Sigmoid colon (tissue), 7 donors: ENCODE results near the gene PCLO. TPM values are rescaled to one million over a fixed set of nuclear protein-coding genes. Genes with fewer than 3 reads are reported as not detected.

Experiments
- DNase-seq: peaks from one replicate; pipeline ENCODE4 v3.0.0-alpha.2; 2019
- H3K27ac ChIP-seq, 4 donors: fragments of 200-600 bp; sonication (generic); one replicate each; pipeline ENCODE4 v1.5.1; 2016 to 2019; ENCODE audit warnings: mild to moderate bottlenecking in 1 of 4
- H3K27me3 ChIP-seq, 3 donors: fragments of 200-600 bp; sonication (generic); one replicate each; pipeline ENCODE4 v1.5.1; 2019; ENCODE audit warnings: mild to moderate bottlenecking in 1 of 3
- H3K36me3 ChIP-seq, 4 donors: fragments of 200-600 bp; sonication (generic); one replicate each; pipeline ENCODE4 v1.5.1; 2016 to 2019
- H3K4me1 ChIP-seq, 4 donors: fragments of 200-600 bp; sonication (generic); one replicate each; pipeline ENCODE4 v1.5.1; 2017 to 2019
- H3K4me3 ChIP-seq, 4 donors: fragments of 200-600 bp; sonication (generic); one replicate each; pipeline ENCODE4 v1.5.1; 2017 to 2019; ENCODE audit warnings: mild to moderate bottlenecking in 2 of 4, moderate library complexity in 1 of 4
- H3K9me3 ChIP-seq, 4 donors: fragments of 200-600 bp in 3 of 4; sonication (generic) in 3 of 4; one replicate each; pipeline versions ENCODE4 v1.5.1 to v1.6.1; 2013 to 2019
- EP300 ChIP-seq, 4 donors: sonication (generic); formaldehyde crosslinking; IDR thresholded peaks; one replicate each; pipeline ENCODE4 v1.6.1; 2017; ENCODE audit warnings: antibody characterized with exemption in 4 of 4
- POLR2A ChIP-seq, 2 donors: fragments of 450-650 bp; IDR thresholded peaks; one replicate each; pipeline ENCODE4 v1.6.1; 2016; ENCODE audit warnings: antibody characterized with exemption in 2 of 2, mild to moderate bottlenecking in 2 of 2, moderate library complexity in 2 of 2
- POLR2AphosphoS5 ChIP-seq, 4 donors: sonication (generic); formaldehyde crosslinking; IDR thresholded peaks; one replicate each; pipeline ENCODE4 v1.6.1; 2017; ENCODE audit warnings: antibody characterized with exemption in 4 of 4
- WGBS, 2 donors: extraction: QIAGEN DNeasy Blood & Tissue Kit; methylation state at CpG; one replicate each; pipeline ENCODE4 v1.1.7; 2013; 5-methylcytosine and 5-hydroxymethylcytosine counted together
- intact Hi-C: fragments of 100-400 bp; cut with DNase I; formaldehyde crosslinking; loops from one replicate; pipeline ENCODE4 v1.15.1; 2023
- polyA plus RNA-seq, 3 donors: library from polyadenylated mRNA; stranded (reverse); fragments of 200-250 nt; gene quantifications; one replicate each; pipeline ENCODE4 v1.2.3, GENCODE V29; 2013
- total RNA-seq, 4 donors: library from RNA; depleted of rRNA; stranded (reverse); fragments of >200 nt; gene quantifications; one replicate each; pipeline ENCODE4 v1.1.0, GENCODE V29; 2016
- TF ChIP-seq, protein P1 (sequence below), 4 experiments: fragments of 450-650 bp in 3 of 4; fragments of 200-600 bp in 1 of 4; IDR thresholded peaks; one replicate each; pipeline ENCODE4 v1.5.1; 2016 to 2019; ENCODE audit warnings: antibody characterized with exemption in 4 of 4, mild to moderate bottlenecking in 3 of 4, moderate library complexity in 2 of 4
- donor health status: healthy with polysubstance abuse.
- donor health status: Bipolar disorder and iron deficiency.
- donor health status: healthy.

PCLO gene
- total and polyA plus RNA-seq, 7 donors: 1.4 to 6.1 (median 2.8) TPM

DNA sequence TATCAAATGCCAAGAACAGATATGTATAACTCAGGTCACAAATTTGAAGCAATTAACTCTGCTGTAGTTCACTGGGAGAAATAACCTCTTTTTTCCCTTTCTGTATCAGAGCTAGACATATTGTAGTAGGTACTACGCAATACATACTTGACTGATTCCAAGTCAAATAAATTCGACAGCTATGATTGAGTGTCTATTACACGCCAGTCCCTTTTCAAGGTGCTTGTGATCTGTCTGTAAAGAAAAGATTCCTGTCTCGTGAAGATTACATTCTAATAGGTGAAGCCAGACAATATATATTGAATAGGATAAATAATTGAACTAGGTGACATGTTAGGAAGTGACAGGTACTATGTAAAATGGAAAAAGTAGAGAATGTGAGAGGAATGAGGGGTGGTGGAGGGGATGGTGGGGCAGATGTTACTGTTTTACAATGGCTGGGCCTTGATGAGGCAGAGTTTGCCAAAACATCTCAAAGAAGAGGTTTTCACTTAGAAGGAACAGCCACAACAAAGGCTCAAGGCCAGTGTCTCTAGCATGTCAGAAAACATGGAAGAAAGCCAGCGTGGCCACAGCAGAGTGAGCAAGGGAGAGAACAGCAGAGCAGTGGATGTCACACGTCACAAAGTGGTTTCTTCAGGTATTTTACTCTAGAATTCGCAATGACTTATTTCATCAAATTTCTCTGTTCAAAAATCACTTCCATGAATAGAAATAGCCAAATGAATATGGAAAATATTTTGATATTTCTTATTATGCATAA lies 436.5 kb downstream of the PCLO start:
- WGBS, 2 donors: 40 to 74% methylated on average over 7 of the region's 7 CpGs
- no peak for DNase-seq
- H3K27ac ChIP-seq: no peak overlapping the region
- TF ChIP-seq POLR2AphosphoS5 (IDR thresholded peaks at IDR 0.05) (no peak), POLR2A (IDR thresholded peaks at IDR 0.05) (no peak), EP300 (IDR thresholded peaks at IDR 0.05) (no peak)
- TF ChIP-seq, protein P1, sequence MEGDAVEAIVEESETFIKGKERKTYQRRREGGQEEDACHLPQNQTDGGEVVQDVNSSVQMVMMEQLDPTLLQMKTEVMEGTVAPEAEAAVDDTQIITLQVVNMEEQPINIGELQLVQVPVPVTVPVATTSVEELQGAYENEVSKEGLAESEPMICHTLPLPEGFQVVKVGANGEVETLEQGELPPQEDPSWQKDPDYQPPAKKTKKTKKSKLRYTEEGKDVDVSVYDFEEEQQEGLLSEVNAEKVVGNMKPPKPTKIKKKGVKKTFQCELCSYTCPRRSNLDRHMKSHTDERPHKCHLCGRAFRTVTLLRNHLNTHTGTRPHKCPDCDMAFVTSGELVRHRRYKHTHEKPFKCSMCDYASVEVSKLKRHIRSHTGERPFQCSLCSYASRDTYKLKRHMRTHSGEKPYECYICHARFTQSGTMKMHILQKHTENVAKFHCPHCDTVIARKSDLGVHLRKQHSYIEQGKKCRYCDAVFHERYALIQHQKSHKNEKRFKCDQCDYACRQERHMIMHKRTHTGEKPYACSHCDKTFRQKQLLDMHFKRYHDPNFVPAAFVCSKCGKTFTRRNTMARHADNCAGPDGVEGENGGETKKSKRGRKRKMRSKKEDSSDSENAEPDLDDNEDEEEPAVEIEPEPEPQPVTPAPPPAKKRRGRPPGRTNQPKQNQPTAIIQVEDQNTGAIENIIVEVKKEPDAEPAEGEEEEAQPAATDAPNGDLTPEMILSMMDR (IDR thresholded peaks at IDR 0.05): no peak
- H3K27me3 ChIP-seq: no peaks in the 10 kb centered on the region
- H3K36me3 ChIP-seq: no peaks in the 10 kb centered on the region
- H3K9me3 ChIP-seq: no peaks in the 10 kb centered on the region
- peaks cover 0 to 6% (median 2%) of the 10 kb centered on the region in 4 donors for H3K4me1 ChIP-seq
- H3K4me3 ChIP-seq: no peak overlapping the region
- intact Hi-C loops: loop anchor here (5.0 to 10.0 kb wide), 2 partner anchors 121 to 1229 kb away; no protein-coding TSS in a partner anchor

DNA sequence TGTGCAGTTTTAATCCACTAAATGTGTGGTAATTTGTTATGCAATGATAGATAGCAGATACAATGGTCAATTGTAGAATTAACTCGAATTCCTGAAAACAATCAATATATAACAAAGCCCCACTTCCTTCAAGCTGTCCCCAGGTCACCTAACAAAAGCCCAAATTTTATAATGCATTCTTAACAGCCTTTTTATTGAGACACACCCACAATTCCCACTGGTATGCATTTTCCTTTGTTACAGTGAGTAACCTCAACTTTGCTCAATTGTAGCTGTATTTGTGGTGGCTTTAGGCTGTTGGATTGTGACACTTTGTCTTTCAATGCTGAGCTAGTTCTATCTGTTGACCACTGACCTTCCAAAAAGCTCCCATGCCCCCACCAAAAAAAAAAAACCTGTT lies 439.3 kb downstream of the PCLO start:
- intact Hi-C loops: loop anchor here (10.0 kb wide), 1 partner anchor 119 kb away; no protein-coding TSS in a partner anchor
- TF ChIP-seq POLR2A (IDR thresholded peaks at IDR 0.05) (no peak), EP300 (IDR thresholded peaks at IDR 0.05) (no peak), POLR2AphosphoS5 (IDR thresholded peaks at IDR 0.05) (no peak)

DNA sequence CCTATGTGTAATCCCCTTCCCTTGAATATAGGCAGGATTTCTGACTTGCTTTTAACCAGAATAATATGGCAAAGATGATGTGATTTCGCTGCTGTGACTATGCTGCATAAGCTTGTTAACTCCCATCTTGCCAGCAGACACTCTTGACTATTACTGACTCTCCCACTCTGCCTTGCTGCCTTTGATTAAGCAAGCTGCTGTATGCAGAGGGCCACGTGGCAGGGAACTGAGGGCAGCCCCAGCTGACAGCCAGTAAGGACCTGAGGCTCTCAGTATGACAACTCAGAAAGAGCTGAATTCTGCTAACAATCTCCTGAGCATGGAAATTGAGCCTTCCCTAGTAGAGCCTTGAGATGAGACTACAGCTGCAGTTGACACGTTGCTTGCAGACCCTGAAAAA lies 439.7 kb downstream of the PCLO start:
- no peaks in the 10 kb centered on the region for H3K27me3 ChIP-seq
- no peaks in the 10 kb centered on the region for H3K36me3 ChIP-seq
- H3K27ac ChIP-seq: no peak overlapping the region
- H3K4me1 ChIP-seq: peaks cover 0 to 4% (median 0%) of the 10 kb centered on the region in 4 donors
- no peaks in the 10 kb centered on the region for H3K9me3 ChIP-seq
- WGBS, 2 donors: 37 to 52% methylated on average over 3 of the region's 3 CpGs
- intact Hi-C loops: loop anchor here (10.0 kb wide), 1 partner anchor 118 kb away; no protein-coding TSS in a partner anchor
- TF ChIP-seq, protein P1 (IDR thresholded peaks at IDR 0.05): no peak
- TF ChIP-seq EP300 (IDR thresholded peaks at IDR 0.05): no peak
- no peak for TF ChIP-seq POLR2AphosphoS5 (IDR thresholded peaks at IDR 0.05)
- no peak for TF ChIP-seq POLR2A (IDR thresholded peaks at IDR 0.05)
- no peak overlapping the region for H3K4me3 ChIP-seq
- no peak for DNase-seq

More for the DNA sequence above, 439.3 kb downstream of the PCLO start:
- Histone ChIP-seq H3K9me3 (no peaks in the 10 kb centered on the region), H3K27ac (no peak overlapping the region), H3K36me3 (no peaks in the 10 kb centered on the region), H3K4me3 (no peak overlapping the region), H3K4me1 (peaks cover 0 to 4% (median 0%) of the 10 kb centered on the region in 4 donors), H3K27me3 (no peaks in the 10 kb centered on the region)
- DNase-seq: no peak
- 13 to 60% methylated on average over 1 of the region's 1 CpG for WGBS, 2 donors

DNA sequence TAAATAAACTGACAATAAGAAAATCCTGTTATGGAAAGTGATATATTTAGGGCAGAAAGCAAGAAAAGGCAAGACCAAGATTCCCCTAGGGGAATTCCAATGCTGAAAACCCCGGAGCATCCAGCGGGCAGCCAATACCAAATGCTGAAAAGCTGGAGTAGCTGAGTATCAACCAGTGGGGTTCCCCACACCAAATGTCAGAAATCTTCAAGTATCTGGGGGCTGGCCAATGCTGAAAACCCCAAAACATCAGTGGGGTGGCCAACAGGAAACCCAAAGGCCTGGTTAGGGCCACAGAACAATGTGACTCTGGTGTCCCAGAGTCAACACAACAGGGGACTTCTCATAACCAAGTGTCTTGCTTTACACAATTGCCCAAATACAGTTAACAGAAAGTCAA lies 447.3 kb downstream of the PCLO start:
- intact Hi-C loops: no loop called here
- no peaks in the 10 kb centered on the region for H3K36me3 ChIP-seq
- H3K27me3 ChIP-seq: no peaks in the 10 kb centered on the region
- WGBS, 2 donors: 87 to 91% methylated on average over 2 of the region's 2 CpGs
- TF ChIP-seq, protein P1 (IDR thresholded peaks at IDR 0.05): no peak
- TF ChIP-seq POLR2A (IDR thresholded peaks at IDR 0.05) (no peak), EP300 (IDR thresholded peaks at IDR 0.05) (no peak), POLR2AphosphoS5 (IDR thresholded peaks at IDR 0.05) (no peak)
- H3K27ac ChIP-seq: no peak overlapping the region
- no peak overlapping the region for H3K4me3 ChIP-seq
- H3K9me3 ChIP-seq: no peaks in the 10 kb centered on the region
- no peaks in the 10 kb centered on the region for H3K4me1 ChIP-seq
- no peak for DNase-seq

DNA sequence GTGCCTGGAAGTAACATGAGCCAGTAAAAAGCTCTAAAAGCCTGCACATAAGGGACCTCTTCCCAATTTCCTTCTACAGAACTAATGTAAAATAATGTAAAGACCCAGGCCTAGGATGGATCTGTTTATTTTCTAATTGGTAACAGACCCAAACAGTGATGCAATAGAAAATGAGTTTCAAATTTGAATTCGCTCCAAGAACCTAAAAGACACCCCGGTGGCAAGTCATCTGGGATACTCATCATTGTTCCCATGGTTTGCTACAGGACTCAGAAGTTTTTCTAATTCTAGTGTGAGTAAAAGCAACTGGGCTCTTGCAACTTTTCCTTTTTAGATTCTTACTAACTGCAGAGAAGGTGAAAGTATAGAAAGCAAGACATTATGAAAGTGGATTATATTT lies 447.8 kb downstream of the PCLO start:
- Histone ChIP-seq H3K27ac (no peak overlapping the region), H3K9me3 (no peaks in the 10 kb centered on the region), H3K27me3 (no peaks in the 10 kb centered on the region), H3K36me3 (no peaks in the 10 kb centered on the region), H3K4me3 (no peak overlapping the region), H3K4me1 (no peaks in the 10 kb centered on the region)
- no peak for DNase-seq
- TF ChIP-seq POLR2A (IDR thresholded peaks at IDR 0.05): no peak
- TF ChIP-seq POLR2AphosphoS5 (IDR thresholded peaks at IDR 0.05): no peak
- TF ChIP-seq EP300 (IDR thresholded peaks at IDR 0.05): no peak
- TF ChIP-seq, protein P1 (IDR thresholded peaks at IDR 0.05): no peak
- WGBS, 2 donors: 88 to 89% methylated on average over 2 of the region's 2 CpGs
- intact Hi-C loops: no loop called here
